GM18508 (cell line): ENCODE data around the gene SRXN1.
"Not testable (repeated sequence)": the region's sequence is repeated elsewhere in the genome, so short reads cannot be mapped to it uniquely, and the experiment has no call there.

Source experiments
- ATAC-seq: cut with Tn5 transposase; IDR thresholded peaks from one replicate; pipeline ENCODE4 v1.9.1; 2021; ENCODE audit warnings: moderate number of reproducible peaks; ENCODE audit not compliant: insufficient read depth, unreplicated experiment

Gene SRXN1

DNA sequence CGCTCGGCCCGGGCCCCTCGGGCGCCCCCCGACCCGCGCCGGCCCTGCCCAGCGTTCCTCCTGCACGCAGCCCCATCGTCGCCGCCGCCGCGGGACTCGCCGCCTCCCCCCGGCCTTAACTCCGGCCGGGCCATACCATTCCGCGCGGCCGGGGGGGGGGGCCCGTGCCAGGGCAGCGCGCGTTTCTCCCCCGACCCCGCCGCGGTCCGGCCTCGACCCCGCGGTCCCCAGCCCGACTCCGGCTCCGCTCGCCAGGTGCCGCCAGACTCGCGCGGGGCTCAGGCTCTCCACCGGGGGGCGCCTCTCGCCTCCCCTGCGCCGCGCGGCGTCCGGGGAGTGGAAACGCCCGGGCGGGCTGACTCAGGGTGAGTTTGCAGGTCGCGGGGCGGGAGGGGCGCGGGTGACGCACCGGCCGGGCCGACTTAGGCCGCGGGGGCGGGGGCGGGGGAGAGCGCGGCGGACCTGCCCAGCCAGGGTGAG is at the start of gene SRXN1:
Gene SRXN1, minus strand, starts transcription at position 91 of the 480 bp plus-strand sequence. Its CDS starts 15 bp downstream, at position 76.
- ATAC-seq: no peak

DNA sequence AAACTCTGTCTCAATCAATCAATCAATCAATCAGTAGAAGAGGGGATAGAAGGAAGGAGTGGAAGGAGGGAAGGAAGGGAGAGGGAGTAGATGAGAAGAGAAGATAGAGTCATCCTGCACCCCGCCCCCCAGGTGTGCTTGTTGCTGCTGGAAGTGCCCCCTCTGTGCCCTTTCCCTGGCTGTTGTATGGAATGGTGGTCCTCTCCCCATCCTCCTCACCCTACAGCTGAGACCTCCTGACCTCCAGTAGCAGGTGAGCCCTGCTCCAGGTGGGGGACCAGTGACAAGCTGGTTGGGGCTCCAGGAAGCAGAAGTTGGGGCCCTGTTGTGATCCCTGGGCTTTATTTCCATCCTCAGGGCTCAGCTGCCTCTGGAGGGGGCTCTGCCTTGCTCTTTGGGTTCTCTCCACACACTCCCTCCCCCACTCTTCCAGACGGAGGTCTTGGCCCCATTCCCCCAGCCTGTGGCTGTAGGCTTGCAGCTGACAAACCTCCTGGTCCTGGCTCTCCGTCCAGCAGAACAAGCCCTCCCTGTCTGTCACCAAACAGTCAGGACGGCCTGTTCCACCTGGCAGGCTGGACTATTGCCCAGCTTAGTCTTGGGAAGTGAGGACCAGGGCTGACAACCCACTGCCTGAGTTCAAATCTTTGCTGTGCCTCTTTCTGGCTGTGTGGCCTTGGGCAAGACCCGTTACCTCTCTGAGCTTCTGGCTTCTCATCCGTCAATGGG is 48.6 kb upstream of the SRXN1 start:
- no peak for ATAC-seq

DNA sequence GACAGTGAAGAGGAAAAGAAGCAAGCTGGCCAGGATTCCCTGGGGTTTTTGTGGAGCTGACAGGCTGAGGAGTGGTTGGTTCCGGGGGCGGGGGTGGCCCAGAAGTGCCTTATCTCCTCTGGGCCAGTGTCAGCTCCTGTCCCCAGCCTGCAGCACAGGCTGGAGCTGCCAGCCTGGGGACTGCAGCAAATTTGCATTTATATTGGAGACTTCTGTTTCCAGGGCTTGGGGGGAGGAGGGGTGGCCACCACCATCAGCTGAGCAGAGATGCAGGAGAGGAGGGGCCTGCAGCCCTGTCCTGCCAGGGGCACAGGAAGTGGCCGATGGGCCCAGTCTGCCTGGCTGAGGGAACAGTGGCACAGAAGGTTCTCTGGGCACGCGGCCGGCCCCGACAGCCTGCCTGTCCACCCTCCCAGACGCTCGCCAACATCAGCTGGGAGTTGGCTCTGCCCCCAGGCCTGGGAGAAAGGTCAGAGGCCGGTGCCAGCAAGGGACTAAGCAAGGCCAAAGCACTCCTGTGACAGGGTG is 46.9 kb upstream of the SRXN1 start:
- ATAC-seq: no peak

DNA sequence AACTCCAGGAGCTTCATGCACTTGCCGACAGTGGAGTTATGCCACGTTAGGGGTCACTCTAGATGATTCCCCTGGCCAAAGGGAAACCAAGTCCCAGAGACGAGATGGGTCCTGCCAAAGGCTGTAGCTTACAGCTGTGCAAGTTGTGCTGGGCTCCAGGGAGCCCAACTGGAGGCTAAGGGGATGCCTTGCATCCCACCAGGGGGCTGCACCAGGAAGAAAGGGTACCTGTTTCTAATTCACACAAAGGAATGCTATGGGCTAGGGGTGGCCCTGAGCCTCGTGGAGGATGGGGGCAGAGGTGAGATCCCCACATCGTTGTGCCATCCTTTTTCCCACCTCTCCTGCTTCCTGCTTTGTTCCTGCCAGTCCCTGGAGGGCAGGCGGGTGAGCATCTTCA is 46.3 kb upstream of the SRXN1 start:
- no peak for ATAC-seq

DNA sequence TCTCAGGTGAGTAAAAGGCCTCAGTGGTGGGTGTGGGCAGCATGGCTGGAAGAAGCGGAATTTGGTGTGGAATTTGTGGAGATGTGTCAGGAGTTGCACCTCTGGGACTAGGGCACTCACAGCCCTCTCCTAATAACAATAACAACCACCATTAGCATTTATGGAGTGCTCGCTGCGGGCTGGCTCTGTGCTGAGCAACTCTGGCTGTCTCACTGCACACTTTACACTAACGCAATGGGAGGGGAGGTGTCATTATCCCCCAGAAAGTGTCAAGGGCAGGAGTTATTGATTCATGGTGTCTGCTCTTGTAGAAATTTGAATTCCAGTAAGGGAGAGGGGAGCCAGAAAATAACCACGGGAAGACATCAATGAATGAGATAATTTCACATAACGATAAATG is 45.3 kb upstream of the SRXN1 start:
- ATAC-seq: no peak

DNA sequence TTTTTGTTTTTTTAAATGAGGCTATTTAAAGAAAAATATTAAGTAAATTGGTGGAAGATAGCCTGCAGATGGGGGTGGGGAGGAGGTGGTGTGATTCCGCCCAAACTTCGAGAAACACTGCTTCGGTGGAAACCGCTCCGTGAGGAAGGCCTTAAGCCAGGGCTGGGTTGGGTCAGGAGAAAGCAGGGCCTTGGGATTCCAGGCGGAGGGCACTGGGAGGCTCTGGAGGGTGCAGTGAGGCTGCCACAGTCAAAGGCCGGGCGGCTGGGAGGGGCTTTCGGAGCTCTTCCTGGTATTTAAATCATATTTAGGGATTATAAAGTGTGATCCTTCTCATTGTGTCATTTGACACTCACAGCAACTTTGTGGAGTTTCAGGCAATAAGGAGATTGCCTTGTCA is 44.8 kb upstream of the SRXN1 start:
- no peak for ATAC-seq

DNA sequence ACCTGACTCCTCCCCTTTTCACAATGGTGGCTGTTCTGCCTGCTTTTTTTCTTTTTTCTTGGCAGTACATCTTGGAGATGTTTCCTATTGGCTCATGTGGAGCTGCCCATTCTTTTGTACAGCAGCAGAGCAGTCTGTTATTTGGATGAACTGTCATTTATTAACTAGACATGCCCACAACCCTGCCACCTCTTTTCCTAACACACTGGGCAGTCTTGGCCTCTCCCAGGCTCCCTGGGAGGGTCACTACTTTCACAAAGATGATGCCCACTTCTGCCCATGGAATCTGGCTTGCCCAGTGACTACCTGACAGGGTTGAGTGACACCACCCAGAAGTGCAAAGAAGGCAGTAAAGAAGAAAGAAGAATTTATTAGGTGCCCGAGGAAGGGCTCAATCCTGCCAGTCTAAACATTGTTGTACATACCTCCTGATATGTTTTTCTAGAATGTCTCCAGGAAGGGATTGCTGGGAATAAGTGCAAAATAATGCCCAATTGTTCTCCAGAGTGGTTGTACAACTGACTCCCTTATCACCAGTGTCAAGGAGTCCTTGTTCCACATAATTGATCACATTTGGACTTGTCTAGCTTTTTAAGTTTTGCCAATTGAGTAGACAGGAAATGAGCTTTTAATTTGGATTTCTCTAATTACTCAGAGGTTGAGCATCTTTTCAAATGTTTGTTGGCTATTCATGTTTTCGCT is 42.3 kb upstream of the SRXN1 start:
- no peak for ATAC-seq

DNA sequence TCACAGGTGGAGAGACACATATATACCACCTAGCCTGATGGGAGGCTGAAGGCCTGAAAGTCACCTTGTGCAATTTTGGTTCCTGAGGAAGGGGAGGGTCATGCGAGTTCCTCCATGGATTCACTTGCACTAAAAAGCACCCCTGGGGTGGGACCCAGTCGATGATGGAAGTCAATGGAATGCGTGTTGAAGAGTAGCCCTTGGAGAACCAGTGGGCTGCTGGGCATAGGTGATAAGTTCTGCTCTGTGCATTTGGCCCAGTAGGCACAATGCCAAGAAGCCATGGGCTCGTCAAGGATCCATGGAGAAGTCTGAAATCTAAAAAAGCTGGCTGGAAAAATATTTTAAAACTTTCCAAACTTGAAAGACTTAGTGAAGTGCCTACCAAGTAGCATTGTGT is 41.5 kb upstream of the SRXN1 start:
- ATAC-seq: no peak

DNA sequence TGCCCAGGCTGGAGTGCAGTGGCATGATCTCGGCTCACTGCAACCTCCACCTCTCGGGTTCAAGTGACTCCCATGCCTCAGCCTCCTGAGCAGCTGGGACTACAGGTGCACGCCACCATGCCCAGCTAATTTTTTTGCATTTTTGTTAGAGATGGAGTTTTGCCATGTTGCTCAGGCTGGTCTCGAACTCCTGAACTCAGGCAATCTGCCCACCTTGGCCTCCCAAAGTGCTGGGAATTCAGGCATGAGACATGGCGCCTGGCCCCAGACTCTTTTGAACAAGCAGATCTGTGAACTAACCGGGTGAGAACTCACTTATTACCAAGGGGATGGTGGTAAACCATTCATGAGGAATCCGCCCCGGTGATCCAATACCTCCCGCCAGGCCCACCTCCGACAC is 40.8 kb upstream of the SRXN1 start:
- not testable (repeated sequence) for ATAC-seq

DNA sequence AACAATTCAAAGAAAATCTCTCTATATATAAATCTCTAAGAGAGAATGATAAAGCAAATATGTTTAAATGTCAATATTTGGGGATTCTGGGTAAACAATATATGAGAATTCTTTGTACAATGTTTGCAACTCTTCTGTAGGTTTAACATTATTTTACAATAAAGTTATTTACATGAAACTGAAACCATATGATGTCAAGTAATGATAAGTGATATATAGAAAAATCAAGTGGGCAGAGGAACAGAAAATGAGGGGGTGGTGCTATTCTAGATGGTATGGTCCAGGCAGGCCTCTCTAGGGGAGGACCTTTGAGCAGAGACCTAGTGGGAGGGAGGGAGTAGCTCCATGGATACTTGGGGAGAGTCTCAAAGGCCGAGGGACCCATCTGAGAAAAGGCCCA is 39.0 kb upstream of the SRXN1 start:
- no peak for ATAC-seq

DNA sequence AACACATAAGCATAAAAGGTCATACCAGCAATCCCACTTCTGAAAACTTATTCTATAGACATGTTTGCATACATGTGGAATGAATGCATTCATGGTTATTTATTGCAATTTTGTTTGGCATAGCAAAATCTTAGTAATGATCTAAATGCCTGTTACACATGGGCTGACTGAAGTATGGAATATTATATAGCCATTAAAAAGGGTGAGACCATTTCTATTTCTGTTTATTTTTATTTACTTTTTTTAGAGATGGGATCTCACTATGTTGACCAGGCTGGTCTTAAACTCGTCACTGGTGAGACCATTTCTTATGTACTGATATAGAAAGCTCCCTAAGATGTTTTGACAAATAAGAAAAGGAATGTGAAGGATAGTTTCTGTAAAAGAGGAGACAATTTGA is 36.9 kb upstream of the SRXN1 start:
- ATAC-seq: no peak

DNA sequence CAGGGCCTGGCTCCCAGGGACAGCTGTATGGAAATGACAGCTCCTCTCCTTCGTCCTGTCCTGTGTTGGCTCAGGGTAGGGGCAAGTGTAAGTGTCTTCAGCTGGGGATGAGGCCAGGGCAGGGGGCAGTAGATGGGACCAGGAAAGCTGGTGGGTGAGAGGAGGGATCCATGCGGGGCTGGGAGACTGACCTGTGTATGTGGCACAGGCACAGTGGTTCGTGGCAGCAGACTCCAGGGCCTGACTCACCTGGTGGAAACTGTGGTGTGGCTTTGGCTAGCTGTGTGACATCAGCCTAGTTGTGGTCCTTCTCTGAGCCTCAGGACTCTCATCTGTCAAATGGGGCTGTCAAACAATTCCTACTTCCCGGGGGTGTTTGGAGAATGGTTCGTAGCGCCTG is 36.3 kb upstream of the SRXN1 start:
- ATAC-seq: no peak

DNA sequence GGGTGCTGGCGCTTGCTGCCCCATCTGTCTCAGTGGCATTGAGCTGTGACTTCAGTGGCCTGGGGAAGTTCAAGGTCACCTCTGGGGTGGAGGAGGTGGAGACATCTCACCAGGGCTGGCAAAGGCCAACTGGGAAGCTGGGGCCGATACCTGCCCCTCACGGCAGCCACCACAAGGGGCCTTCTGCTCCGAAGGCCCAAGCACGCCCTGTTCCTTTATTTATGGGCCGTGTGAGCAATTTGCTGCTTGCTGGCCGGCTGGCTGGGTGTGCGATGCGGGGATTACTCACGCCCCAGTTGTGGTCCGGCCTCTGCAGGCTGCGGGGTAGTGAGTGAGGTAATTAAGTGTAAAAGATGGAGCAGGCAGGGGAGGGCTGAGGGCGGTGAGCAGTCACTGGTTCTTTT is 35.8 kb upstream of the SRXN1 start:
- ATAC-seq: no peak

DNA sequence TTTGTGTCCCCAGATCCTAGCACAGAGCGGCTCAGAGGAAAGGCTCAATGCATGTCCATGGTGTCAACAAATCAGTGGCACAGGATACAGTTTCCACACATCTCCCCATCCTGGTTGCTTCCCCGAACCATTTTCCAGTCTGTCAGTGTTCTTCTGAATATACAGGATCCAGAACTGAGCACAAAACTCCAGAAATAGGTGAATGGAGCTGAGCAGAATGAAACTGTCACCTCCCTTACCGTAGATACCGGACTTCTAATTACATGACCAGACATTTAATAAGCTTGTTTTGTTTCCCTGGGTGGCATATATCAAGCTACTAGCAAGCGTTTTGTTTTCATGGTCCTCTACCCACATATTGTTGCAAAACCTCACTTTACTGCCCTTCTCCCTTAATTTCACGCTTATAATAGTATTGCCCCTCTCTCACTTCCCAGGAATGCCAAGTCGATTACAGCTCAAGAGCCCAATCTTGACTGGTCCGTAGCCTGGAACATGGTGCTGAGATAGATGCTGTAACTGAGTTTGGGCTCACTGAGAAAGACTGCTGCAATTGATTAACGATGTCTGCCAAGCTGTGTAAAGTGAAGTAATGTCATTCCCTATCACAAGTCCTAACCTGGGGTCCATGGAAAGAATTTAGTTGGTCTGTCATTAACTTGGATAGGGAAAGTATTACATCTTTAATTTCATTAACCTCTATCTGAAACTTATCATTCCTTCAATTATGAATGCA is 34.6 kb upstream of the SRXN1 start:
- no peak for ATAC-seq

DNA sequence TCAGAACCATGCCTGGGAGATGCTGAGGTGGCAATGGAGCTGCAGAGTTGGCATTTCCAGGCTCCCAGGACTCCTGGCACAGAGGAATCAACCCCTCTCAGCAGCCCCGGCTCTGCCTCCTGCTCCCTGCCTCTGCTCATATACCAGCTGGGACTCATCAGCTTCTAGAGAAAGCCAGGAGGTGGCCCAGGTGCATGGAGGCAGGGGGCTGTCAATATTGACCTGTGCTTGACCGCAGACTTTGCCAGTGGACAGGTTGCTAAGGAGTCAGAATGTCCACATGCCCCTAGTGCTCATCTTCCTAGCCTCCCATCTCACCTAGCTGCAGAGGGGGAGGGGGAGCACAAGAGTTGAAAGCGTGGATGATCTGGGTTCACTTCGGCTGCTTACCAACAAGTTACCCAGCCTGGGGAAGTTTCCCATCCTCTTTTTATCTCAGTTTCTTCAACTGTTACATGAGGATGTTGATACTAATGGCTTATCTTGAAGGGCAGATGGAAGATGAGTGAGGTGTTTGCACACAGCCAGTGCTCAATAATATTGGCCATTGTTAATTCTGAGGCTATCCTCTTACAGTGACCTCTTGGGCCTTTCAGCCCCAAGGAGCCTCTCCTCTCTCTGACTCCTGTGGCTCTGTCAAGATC is 31.8 kb upstream of the SRXN1 start:
- ATAC-seq: no peak

DNA sequence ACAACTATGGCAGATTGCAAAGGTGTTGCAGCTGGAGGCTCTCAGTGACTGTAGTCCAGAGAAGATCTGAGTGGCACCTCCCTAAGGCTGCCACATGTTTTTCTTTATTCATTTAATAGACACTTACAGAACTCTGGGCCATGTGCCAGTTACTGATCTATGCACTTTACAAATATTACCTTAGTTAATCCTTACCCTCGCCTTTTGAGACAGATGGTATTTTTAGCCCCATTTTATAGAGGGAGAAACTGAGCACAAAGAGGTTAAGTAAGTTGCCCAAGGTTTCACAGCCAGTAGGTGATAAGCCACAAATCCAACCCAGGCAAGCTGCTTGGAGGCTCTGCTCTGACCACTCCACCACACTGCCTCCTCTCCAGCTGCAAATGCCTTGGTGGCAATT is 29.1 kb upstream of the SRXN1 start:
- ATAC-seq: no peak

DNA sequence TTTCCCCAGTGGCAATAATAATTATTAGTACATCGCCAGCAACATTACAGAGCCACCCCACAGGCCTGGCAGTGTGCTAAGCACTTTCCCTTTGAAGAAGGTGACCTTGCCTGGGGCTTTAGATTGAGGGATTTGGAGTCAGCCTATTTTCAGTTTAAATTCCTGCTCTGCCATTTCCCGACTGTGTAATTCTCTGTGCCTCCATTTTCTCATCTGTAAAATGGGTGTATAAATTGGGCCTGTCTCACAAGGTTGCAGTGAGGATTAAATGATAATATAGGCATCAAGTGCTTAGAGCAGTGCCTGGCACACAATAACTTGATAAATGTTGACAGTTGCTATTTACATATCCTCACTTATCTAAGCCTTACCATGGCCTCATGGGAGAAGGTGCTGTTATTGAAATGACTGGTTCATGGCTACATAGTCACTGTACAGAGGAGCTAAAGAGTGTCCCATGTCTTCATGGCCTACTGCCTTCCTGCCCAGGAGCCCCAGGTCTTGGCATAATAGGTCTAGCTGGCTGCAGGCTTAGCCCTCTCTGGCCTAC is 27.7 kb upstream of the SRXN1 start:
- no peak for ATAC-seq

DNA sequence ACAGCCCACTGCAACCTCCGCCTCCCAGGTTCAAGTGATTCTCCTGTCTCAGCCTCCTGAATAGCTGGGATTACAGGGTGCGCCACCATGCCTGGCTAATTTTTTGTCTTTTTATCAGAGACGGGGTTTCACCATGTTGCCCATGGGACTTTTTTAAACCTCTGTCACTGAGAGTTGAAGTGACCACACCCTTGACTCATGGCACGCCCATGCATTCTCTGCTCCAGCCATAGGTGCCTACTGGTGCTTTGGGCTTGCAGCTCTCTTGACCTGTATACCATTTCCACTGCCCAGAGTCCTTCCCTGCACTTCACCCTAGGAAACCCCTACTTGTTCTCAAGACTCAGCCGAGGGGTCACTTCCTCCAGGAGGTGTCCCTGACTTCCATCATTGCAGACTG is 25.0 kb upstream of the SRXN1 start:
- no peak for ATAC-seq

DNA sequence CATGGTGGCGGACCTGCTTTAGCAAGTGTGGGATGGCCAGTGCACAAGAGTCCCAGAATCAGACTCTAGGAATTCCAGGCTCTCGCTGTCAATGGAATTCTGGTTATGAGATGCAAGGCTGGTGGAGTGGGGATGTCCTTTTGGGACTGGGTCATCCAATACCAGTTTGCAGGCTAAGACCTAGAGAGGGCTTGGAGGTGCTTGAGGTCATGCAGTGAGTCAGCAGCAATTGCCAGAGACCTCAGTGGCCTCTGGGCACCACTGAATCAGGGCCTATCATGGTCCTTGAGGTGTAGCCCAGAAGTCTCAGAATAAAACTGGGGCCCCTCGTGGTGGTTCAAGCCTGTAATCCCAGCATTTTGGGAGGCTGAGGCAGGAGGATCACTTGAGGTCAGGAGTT is 24.0 kb upstream of the SRXN1 start:
- no peak for ATAC-seq

DNA sequence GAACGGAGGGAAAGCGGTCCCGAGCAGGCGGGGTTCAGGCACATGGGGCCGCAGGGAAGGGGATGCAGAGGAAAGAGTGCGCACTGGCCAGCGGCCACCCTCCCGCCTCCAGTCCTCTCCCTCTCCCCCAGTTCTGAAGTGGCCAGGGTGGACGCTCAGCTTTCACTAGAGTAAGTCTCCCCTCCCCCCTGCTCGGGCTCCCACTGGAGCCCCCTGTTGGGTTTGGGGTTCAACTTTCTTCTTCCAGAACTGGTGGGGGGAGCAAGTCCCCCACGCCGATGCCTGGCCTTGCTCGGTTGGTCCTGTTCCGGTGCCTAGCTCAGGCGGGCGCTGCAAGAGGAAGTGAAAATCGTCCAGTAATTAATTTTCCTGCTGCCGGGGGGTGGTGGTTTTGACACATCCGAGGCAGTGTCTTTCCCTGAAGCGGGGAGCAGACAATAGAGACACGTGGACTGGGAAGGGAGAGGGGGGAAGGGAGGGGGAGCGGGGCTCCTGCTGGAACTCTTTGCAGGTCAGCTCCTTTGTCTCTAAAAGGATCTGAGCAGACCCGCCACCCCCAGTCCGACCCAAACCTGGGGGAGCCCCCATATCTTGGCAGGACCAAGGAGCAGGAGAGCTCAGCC is 23.4 kb upstream of the SRXN1 start:
- no peak for ATAC-seq
